ENCODE results near the gene KLHL33.

DNA sequence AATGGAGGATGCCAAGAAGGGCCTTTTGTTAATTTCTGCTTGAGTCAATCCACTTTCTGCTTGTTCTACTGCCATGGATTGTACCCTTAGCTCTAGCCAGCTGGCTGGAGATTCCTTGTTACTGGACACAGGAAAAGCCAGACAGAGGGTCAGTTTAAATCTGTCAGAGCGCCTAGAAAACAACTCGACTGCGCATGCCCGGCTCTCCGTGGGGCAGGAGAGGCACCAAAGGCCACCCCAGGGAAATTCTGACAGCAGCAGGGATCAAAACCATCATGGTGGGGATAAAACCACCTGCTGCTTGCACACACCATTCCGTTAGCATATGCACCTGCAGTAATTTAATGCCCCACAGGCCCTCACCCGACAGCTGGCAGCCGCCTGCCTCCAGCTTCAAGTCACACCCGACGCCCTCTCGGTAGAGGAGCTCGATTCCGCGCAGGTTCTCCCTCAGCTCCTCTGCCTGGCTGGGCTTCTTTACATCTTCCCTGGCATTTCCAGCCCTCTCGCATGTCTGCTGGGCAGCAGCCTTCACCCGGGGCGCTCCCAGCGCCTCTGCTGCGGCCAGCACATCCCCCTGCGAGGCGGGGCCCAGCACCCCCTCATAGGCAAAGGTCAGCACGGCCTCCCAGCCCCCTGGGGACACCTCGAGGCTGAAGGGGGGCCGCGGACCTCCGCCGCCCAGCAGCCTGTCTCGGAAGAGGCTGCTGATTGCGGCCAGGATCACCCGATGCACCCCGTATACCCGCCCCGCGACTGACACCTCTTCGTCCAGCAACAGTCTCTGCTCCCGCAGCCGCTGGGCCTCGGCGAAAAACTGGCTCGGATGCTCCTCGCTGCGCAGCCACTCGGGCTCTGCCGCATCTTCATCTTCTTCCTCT, 1.0 kb downstream of the KLHL33 start:
- TF ChIP-seq, protein P1, sequence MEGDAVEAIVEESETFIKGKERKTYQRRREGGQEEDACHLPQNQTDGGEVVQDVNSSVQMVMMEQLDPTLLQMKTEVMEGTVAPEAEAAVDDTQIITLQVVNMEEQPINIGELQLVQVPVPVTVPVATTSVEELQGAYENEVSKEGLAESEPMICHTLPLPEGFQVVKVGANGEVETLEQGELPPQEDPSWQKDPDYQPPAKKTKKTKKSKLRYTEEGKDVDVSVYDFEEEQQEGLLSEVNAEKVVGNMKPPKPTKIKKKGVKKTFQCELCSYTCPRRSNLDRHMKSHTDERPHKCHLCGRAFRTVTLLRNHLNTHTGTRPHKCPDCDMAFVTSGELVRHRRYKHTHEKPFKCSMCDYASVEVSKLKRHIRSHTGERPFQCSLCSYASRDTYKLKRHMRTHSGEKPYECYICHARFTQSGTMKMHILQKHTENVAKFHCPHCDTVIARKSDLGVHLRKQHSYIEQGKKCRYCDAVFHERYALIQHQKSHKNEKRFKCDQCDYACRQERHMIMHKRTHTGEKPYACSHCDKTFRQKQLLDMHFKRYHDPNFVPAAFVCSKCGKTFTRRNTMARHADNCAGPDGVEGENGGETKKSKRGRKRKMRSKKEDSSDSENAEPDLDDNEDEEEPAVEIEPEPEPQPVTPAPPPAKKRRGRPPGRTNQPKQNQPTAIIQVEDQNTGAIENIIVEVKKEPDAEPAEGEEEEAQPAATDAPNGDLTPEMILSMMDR (IDR thresholded peaks at IDR 0.05; ENCODE audit: borderline replicate concordance, extremely low read depth, low read length, poor library complexity, severe bottlenecking), result no peak
- TF ChIP-seq EZH2 (IDR thresholded peaks at IDR 0.05; ENCODE audit: borderline replicate concordance, low read depth, low read length, severe bottlenecking), result no peak

Measured in DND-41 (cell line).